NCI-H1694 (cell line): ENCODE data around the gene KLHL33.
A peak's percentile ranks its signal among the peaks of the same experiment; 100 is the strongest.
"Not testable (repeated sequence)": the region's sequence is repeated elsewhere in the genome, so short reads cannot be mapped to it uniquely, and the experiment has no call there.

Experiments used
- DNase-seq: peaks from one replicate; lab custom pipeline; 2025; lab: John Stamatoyannopoulos, UW

KLHL33 gene

DNA sequence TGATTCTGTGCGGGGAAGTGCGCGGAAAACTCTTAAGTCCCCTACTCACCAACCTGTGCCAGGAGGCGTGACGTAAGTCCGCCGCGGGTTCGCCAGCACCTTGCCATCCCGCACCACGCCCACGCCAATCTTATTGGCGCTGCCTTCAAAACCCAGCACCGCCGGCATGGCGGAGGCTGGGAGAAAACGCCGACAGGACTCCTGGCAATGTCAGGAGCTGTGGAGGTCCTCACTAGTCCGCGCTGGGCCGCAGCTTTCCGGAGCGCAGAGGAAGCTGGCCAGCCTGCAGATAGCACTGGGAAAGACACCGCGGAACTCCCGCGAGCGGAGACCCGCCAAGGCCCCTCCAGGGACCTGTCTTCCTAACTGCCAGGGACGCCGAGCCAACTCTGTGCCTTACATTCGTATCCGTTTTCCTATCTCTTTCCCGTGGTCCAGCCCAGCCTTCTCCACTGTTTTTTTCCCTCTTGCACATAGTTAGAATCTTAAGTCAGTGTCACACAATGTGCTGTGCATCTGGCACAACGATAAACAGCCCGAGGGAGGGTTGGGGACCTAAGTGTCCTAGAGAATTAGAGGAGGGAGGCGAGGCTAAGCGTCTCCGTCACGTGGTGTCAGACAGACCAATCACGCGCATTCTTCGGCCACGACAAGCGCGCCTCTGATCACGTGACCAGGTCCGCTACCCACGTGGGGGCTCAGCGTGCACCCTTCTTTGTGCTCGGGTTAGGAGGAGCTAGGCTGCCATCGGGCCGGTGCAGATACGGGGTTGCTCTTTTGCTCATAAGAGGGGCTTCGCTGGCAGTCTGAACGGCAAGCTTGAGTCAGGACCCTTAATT, 18.8 kb upstream of the KLHL33 start, which contains the start of the genes APEX1 and OSGEP:
Gene APEX1 (plus strand): TSS at position 711 of the 839 bp plus-strand sequence. CDS start 420 bp downstream, outside the sequence.
Gene OSGEP (minus strand): TSS at position 297 of the 839 bp plus-strand sequence. CDS start 129 bp downstream, at position 168.
- peak; percentile 99 for DNase-seq

DNA sequence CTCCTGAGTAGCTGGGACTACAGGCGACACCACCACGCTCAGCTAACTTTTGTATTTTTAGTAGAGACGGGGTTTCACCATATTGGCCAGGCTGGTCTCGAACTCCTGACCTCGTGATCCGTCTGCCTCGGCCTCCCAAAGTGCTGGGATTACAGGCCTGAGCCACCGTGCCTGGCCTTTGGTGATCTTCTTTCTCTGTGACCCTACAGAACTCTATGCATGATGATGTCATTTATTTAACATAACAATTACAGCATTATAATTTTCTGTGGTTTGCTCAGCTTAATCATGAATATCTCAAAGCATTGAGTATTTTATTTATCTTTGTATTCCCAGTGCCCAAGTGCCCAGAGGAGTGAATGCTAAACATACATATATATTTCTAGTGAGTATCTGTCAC, 16.9 kb upstream of the KLHL33 start:
- DNase-seq: not testable (repeated sequence)

DNA sequence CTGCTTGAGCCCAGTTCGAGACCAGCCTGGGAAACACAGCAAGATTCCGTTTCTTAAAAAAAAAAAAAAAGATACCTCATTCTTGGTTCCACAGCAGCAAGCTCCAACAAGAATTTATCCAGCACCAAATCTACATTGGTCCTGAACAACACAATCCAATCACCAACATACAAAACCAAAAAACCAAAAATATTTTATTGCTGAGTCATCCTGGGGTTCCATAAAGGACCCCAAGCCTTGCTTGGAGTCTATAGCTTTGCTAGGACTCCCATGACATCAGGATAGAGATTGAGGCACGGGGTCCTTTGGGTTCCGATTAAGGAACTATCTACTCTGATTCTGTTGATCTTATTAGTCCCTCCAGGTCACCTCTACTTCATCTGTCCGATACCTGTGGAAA, 10.9 kb upstream of the KLHL33 start:
- DNase-seq: no peak

DNA sequence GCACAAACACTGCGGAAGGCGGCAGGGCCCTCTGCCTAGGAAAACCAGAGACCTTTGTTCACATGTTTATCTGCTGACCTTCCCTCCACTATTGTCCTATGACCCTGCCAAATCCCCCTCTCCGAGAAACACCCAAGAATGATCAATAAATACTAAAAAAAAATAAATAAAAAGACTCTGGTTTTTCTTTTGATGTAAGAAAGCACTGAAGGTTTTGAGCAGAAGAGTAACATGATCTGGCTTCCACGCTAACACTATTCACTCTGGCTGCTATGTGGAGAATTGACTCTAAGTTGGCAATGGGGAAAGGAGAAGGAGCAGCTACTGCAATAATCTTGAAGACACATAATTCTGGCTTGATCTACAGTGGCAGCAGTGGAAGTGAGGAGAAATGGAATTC, 7.7 kb upstream of the KLHL33 start:
- not testable (repeated sequence) for DNase-seq

DNA sequence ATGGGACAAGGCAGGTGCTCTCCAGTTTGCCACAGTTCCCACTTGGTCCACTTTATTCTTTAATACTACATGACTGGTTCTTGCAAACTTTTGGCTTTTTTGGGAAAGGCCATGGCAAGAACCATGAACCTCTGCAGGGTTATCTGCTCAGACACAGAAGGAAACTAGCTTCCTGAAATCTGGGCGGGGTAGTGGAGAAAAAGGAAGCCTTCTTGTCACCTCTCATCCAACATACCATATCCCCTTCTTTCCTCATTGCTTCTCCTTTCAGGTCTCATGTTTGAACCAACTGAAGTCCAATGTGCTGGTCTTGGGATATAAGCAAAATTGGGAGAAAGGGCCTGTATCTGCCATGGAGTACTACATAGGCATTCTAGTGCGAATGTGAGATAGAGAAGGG, 5.5 kb upstream of the KLHL33 start:
- no peak for DNase-seq

DNA sequence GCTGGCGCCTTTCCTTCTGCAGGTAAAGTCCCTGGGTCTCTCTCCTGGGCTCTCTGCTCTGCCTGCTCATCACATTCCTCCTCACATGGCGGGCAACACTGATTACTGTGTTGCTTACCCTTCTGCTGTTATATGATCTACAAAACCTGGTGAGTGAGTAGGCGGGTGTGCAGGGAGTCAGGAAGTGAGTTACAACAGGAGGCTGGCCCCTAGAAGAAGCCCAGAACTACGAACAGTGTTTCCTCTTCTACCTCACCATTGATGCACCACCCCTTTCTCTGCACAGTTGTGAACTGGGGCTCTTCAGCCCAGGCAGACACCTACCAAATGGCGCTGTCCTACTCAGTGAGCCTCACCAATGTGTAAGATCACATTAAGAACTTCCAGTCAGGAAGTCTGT, 4.9 kb upstream of the KLHL33 start:
- no peak for DNase-seq

DNA sequence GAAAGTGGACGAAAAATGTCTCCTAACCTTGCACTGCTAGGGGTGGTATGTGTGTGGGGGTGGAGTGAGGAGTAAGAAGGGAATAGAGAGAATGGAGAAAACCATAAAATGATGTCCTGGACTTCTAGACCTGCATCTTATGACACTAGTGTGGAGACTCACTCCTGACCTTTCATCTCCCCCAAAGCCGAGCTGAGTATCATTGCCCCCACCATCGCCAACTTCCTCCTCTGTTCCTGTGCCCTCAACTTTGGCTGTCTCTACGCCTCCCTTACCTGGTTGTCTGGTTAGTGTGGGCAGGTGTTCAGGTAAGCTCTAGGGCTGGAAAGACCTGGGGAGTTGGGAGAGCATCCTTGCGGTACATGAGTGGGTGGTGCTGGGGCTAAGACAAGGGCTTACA, 4.5 kb upstream of the KLHL33 start:
- DNase-seq: no peak

DNA sequence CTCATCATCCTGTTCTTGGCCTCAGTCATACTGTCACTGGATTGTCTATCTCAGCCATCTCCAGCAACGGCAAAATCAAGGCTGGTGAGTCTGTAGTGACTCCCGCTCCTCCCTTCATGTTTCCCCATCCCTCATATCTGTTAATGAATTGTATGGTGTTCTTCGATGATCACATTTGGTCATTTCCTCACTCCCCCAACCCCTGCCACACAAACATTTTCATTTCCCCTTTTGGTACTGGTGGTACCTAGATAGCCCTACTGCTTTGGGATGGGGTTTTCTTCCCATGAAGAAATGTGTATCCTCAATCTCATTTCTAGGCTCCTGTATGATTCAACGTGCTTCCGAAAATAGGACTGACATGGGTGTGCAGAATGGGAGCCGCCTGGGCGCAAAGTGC, 2.7 kb upstream of the KLHL33 start:
- no peak for DNase-seq

DNA sequence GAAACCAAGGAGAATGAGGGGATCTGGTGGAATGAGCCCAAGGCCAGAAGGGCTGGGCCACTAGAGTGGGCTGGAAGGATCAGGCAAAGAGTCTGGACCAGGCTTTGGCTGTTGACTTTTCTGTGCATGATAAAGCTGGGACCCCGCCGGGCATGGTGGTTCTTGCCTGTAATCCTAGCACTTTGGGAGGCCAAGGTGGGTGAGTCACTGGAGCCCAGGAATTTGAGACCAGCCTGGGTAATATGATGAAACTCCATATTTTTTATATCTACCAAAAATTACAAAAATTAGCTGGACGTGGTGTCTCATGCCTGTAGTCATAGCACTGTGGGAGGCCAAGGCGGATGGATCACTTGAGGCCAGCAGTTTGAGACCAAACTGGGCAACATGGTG, 393 bp upstream of the KLHL33 start:
- DNase-seq: no peak

DNA sequence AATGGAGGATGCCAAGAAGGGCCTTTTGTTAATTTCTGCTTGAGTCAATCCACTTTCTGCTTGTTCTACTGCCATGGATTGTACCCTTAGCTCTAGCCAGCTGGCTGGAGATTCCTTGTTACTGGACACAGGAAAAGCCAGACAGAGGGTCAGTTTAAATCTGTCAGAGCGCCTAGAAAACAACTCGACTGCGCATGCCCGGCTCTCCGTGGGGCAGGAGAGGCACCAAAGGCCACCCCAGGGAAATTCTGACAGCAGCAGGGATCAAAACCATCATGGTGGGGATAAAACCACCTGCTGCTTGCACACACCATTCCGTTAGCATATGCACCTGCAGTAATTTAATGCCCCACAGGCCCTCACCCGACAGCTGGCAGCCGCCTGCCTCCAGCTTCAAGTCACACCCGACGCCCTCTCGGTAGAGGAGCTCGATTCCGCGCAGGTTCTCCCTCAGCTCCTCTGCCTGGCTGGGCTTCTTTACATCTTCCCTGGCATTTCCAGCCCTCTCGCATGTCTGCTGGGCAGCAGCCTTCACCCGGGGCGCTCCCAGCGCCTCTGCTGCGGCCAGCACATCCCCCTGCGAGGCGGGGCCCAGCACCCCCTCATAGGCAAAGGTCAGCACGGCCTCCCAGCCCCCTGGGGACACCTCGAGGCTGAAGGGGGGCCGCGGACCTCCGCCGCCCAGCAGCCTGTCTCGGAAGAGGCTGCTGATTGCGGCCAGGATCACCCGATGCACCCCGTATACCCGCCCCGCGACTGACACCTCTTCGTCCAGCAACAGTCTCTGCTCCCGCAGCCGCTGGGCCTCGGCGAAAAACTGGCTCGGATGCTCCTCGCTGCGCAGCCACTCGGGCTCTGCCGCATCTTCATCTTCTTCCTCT, 1.0 kb downstream of the KLHL33 start:
- no peak for DNase-seq

DNA sequence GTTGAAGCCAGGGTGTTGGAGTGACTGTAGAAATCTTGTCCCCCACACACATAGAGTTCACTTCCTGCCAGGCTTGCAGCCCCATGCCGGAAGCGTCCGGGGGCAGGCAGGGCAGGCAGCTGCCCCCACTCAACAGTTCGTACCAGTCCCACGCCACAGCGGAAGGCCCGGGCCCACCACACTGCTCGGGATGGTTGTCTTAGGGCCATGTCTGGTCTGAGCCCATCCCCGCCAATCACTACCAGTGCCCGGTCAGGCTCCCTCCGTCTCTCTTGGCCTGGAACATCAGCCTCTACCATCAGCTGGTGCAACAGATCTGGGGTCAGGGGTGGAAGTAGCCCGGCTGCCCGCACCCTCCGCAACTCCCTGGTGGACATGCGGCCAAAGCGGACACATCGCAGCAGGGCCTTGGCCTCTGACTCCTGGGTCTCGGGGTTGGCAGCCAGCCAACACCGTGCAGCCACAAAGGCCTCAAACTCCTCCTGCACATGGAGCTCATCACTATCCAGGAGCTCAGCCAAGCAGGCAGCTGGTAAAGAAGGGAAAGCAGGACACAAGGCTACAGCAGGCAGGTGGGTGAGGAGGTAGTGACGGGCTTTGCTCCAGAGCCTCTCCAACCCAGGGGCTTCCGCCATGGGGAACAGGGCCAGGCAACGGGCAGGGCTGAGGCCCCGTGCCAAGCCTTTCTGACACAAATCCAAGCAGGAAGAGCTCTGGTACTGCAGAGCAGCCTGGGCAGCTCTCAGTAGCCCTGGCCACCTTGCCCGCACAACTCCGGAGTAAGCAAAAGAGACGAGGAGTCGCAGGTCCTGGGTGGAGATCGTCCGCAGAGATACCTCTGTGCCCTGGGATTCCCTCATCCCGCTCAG, 5.9 kb downstream of the KLHL33 start:
- DNase-seq: no peak

DNA sequence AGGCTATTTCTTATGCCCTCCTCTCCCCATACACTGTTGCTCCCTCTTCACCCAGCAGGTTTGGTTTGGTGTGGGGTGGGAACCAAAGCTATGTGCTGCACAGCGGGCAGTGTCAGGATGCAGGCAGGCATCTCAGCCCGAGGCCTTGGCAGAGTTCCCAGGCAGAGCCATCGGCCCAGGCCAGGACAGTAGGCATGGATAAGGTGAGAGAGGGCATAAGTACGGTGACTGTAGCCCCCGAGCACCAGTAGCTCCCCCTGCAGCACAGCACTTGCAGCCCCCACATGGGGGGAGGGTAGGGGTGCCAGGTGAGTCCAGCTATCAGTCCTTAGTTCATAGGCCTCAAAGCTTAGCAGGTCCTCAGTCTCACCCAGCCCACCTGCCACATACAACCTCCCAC, 7.2 kb downstream of the KLHL33 start:
- no peak for DNase-seq

DNA sequence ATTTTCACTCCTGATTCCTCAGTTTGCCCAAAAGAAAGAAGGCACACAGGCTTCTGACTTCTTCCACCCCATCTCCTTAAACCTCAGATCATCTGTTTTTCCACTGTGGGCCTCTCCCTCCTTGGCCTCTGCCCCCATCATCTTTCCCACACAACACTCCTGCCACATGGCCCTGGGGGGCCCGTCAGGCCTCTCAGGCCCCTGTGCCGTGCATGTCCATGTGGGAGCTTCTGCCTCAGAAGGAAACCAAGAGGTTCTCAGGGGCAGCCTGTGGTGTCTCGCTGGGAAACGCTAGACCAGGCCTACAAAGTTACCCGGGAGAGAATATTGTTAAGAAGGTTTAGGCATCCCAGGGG, 8.0 kb downstream of the KLHL33 start:
- no peak for DNase-seq

DNA sequence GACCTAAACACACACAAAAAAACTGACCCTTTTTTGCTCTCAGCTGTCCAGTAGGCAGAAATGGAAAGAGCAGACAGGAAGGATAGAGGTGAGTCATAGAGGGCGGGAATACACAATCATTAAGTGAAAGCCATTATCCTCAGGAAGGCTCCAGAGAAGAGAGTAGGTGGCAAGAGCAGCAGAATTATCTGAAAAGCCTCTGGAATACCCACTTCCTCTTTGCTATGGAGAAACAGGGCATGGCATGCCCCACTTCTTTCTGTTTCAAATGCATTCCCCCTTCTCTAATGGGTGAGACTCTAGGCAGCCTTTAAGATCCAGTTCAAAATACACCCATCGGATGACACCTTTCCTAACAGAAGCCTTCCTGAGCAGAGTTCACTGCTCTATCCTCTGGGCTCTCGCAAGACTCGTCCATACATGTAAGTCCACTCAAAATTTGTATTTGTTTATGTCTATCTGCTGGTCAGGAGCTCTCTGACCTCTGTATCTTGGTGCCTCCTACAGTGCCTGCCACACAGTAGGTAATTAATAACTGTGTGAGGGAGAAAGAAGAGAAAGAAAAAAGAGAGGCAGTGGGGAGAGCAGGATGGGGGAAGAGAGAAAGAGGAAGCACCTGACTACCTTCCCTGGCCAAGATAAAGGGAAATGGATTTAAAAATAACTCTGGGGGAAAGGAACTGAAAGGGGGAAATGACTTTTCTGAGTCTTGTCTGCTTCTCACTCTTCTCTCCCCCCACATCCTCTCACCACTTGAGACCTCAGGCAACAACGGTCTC, 8.5 kb downstream of the KLHL33 start:
- DNase-seq: no peak

DNA sequence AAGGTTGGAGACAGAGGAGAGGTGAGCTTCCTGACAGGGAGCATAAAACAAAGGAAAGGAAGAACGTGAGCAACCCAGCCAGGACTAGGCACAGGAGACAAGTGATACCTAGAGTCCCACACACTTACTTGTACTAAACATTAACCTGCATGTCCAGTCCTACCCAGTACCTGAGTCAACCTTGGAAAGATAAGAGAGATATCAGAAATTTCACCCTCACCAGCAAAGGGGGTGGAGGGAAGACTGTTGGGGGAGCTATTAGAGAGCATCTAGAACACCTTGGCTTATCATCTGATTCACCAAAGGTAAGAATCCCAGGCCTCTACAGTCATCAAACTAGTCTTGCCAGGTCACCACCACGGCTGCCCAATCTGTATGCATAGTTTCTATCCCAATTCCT, 11.1 kb downstream of the KLHL33 start:
- no peak for DNase-seq

DNA sequence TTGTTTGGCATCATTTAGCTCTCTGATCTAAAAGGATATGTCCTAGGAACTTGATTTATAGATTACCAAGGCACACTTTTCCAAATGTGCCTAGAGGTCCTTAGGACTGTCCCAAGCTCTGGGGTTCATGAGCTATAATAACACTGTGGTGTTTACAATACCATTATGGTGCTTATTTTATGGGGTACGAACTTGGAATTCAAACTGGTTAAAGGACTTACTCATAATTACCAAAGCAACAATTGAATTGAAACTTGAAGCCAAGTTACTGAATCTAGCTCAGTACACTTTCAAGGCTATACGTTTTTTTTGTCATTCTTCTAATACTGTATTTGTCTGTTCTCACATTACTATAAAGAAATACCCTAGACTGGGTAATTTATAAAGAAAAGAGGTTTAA, 13.1 kb downstream of the KLHL33 start:
- DNase-seq: no peak

DNA sequence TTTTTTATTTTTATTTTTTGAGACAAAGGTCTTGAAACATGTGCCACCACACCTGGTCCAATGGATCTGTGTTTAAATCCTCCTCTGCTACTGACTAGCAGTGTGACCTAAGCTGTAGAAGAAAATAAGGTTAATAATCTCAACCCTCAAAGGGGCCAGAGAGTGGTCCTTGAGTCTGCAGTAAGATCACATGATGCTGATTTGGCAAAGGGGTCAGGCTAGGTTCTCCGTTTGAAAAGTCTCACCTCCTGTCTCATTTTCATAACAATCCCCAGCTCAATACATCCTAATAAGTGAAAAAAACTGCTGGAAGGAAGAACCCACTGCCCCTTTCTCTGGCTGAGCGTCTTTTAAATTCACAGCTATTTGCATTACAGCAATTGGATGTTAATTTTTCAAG, 14.7 kb downstream of the KLHL33 start:
- DNase-seq: no peak

DNA sequence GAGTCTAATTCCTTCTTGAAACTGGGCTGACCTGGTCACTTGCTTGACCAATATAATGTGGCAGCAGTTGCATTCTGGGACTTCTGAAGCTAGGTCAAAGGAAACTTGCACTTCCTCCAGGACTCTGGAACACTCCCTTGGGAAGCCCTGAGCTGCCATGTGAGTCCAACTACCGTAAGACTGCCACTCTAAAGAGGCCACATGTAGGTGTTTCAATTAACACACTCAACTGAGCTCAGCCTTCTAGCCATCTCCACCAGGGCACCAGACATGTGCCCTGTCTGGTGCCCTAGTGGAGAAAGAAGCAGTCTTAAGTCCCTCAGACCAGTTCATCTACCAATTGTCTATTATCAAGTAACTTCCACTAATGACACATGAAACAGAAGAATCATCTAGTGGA, 16.5 kb downstream of the KLHL33 start:
- no peak for DNase-seq

DNA sequence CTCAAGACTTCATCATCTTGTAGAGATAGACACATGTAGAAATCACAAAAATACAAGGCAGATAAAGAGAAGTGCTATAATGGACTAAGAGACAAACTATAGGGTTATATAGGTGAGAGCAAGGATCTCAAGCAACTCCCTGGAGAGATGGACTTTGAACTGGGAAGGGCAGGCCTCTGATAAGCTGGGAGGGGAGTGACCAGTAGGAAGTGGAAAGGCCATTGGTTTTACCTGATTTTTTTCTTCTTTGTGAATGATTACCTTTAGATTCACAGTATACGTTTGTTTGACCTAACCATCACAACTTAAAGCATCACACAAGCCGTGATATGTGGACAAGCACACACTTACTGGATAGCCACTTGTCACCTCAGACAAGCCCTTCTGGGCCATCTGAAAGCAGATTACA, 17.5 kb downstream of the KLHL33 start:
- no peak for DNase-seq

DNA sequence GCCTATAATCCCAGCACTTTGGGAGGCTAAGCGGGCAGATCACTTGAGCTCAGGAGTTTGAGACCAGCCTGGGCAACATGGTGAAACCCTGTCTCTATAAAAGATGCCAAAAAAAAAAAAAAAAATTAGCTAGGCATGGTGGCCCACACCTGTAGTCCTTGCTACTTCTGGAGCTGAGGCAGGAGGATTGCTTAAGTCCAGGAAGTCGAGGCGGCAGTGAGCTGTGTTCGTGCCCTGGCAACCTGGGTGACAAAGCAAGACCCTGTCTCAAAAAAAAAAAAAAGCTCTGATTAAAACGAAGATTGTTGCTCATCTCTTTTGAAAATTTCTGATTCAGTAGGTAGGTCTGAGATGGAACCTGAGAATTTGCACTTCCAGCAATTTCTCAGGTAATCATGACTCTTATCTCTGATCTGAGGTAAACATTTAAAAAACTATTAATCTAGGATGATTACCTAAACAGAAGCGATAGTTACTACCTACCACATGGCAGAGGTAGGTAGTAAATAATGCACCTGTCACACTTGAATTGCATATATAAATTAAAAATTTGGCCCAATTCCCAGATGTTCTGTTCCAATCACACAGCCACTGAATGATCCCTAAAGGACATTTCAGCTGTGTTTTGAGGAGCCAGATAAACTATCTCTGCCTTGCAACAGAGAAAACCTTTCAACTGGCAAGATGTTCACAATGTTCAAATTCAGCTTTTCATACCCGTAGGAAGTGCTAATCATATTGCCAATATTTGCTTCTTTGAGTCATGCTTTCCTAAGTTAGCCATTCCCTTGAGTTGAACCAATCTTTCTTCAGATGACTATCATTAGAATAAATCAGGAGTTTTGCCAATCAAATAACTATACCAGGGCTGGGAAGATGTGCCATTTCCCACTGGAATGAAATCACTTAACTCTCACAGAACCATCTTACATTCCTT, 18.4 kb downstream of the KLHL33 start:
- no peak for DNase-seq
